HepG2 (cell line): ENCODE measurements around the gene DCDC2C. TPM values are rescaled to one million over a fixed set of nuclear protein-coding genes. Genes with fewer than 3 reads are reported as not detected.

ENCODE experiments used
- GATAD2A ChIP-seq: IDR thresholded peaks from 2 replicates; pipeline ENCODE4 v1.6.1; 2016
- HDAC2 ChIP-seq: sonication (generic); formaldehyde crosslinking; IDR thresholded peaks from 2 replicates; pipeline ENCODE4 v1.4.0; 2020; ENCODE audit warnings: missing genetic modification reagents
- HIVEP1 ChIP-seq: sonication (generic); formaldehyde crosslinking; IDR thresholded peaks from 2 replicates; pipeline ENCODE4 v1.4.0; 2020; ENCODE audit warnings: mild to moderate bottlenecking, missing genetic modification reagents
- MEIS1 ChIP-seq: sonication (generic); formaldehyde crosslinking; IDR thresholded peaks from 2 replicates; pipeline ENCODE4 v1.9.0; 2021; ENCODE audit warnings: mild to moderate bottlenecking, missing genetic modification reagents, moderate library complexity, borderline replicate concordance
- MTA1 ChIP-seq: sonication (generic); formaldehyde crosslinking; IDR thresholded peaks from 2 replicates; pipeline ENCODE4 v1.4.0; 2020; ENCODE audit warnings: missing genetic modification reagents, mild to moderate bottlenecking, borderline replicate concordance
- PCBP1 ChIP-seq: fragments of 200-400 bp; formaldehyde crosslinking; IDR thresholded peaks from 2 replicates; pipeline ENCODE4 v1.6.1; 2017; ENCODE audit warnings: mild to moderate bottlenecking, low read depth, low read length, borderline replicate concordance
- SOX6 ChIP-seq, 2 experiments: fragments of 450-650 bp in 1 of 2; sonication (generic) in 1 of 2; formaldehyde crosslinking in 1 of 2; IDR thresholded peaks; 2 replicates each; pipeline versions ENCODE4 v1.4.0 to v1.6.1; 2017 to 2020; ENCODE audit warnings: antibody characterized with exemption in 1 of 2, mild to moderate bottlenecking in 1 of 2, missing genetic modification reagents in 1 of 2
- TAF1 ChIP-seq: sonication (generic); formaldehyde crosslinking; IDR thresholded peaks from 2 replicates; pipeline ENCODE4 v1.4.0; 2020; ENCODE audit warnings: missing genetic modification reagents
- TGIF2 ChIP-seq: IDR thresholded peaks from 2 replicates; pipeline ENCODE4 v1.6.1; 2016; ENCODE audit warnings: control low read depth, missing compliant biosample characterization
- THRA ChIP-seq: sonication (generic); formaldehyde crosslinking; IDR thresholded peaks from 2 replicates; pipeline ENCODE4 v1.4.0; 2020; ENCODE audit warnings: missing genetic modification reagents, borderline replicate concordance
- ZKSCAN5 ChIP-seq: sonication (generic); formaldehyde crosslinking; IDR thresholded peaks from 2 replicates; pipeline ENCODE4 v1.5.1; 2020; ENCODE audit warnings: mild to moderate bottlenecking, missing genetic modification reagents
- ZNF17 ChIP-seq: sonication (generic); formaldehyde crosslinking; IDR thresholded peaks from 2 replicates; pipeline ENCODE4 v1.5.0; 2020; ENCODE audit warnings: mild to moderate bottlenecking, missing genetic modification reagents
- ZNF431 ChIP-seq: sonication (generic); formaldehyde crosslinking; IDR thresholded peaks from 2 replicates; pipeline ENCODE4 v1.9.0; 2022; ENCODE audit warnings: missing genetic modification reagents, low read depth, mild to moderate bottlenecking, borderline replicate concordance
- ZNF44 ChIP-seq: sonication (generic); formaldehyde crosslinking; IDR thresholded peaks from 2 replicates; pipeline ENCODE4 v1.5.1; 2020; ENCODE audit warnings: mild to moderate bottlenecking, missing genetic modification reagents
- ZNF891 ChIP-seq: sonication (generic); formaldehyde crosslinking; IDR thresholded peaks from 2 replicates; pipeline ENCODE4 v1.5.0; 2020; ENCODE audit warnings: mild to moderate bottlenecking, missing genetic modification reagents
- polyA plus RNA-seq, 8 experiments: library from polyadenylated mRNA; depleted of rRNA in 3 of 8; stranded (reverse) in 7 of 8; unstranded in 1 of 8; fragments of >200 nt; fragmentation: Illumina TruSeq in 4 of 8; extraction: Trizol in 4 of 8; gene quantifications; 2 replicates each; pipeline versions ENCODE4 v1.2.1 to v1.2.3, GENCODE V29; 2011 to 2016; ENCODE audit warnings: low read depth in 4 of 8, missing spikeins in 1 of 8, mixed read lengths in 1 of 8; ENCODE audit not compliant: insufficient read depth in 1 of 8
- total RNA-seq, 5 experiments: library from RNA; depleted of rRNA; stranded (reverse); fragments of >200 nt; fragmentation: Illumina TruSeq; extraction: Trizol; gene quantifications; 2 replicates each; pipeline ENCODE4 v1.2.3, GENCODE V29; 2016; ENCODE audit warnings: low read depth in 1 of 5
- TF ChIP-seq, protein P1 (sequence below): sonication (generic); formaldehyde crosslinking; IDR thresholded peaks from 2 replicates; pipeline ENCODE4 v1.4.0; 2020; ENCODE audit warnings: mild to moderate bottlenecking, missing genetic modification reagents
- TF ChIP-seq, protein P2 (sequence below): sonication (generic); formaldehyde crosslinking; IDR thresholded peaks from 2 replicates; pipeline ENCODE4 v1.8.1; 2022; ENCODE audit warnings: mild to moderate bottlenecking, missing genetic modification reagents
- TF ChIP-seq, protein P3 (sequence below): sonication (generic); formaldehyde crosslinking; IDR thresholded peaks from 2 replicates; pipeline ENCODE4 v1.5.0; 2020; ENCODE audit warnings: missing genetic modification reagents, mild to moderate bottlenecking, borderline replicate concordance
- TF ChIP-seq, protein P4 (sequence below): sonication (generic); formaldehyde crosslinking; IDR thresholded peaks from 2 replicates; pipeline ENCODE4 v1.8.0; 2023; ENCODE audit warnings: mild to moderate bottlenecking, missing genetic modification reagents

DCDC2C gene
- total and polyA plus RNA-seq, 2 of the 13 experiments (the other 11 are each of a cell fraction or from before 2014, with no cell fraction given): not detected

GRCh38 chr2:3656762-3657721 lies 46.3 kb upstream of the DCDC2C start (continued):
- TF ChIP-seq, protein P1, sequence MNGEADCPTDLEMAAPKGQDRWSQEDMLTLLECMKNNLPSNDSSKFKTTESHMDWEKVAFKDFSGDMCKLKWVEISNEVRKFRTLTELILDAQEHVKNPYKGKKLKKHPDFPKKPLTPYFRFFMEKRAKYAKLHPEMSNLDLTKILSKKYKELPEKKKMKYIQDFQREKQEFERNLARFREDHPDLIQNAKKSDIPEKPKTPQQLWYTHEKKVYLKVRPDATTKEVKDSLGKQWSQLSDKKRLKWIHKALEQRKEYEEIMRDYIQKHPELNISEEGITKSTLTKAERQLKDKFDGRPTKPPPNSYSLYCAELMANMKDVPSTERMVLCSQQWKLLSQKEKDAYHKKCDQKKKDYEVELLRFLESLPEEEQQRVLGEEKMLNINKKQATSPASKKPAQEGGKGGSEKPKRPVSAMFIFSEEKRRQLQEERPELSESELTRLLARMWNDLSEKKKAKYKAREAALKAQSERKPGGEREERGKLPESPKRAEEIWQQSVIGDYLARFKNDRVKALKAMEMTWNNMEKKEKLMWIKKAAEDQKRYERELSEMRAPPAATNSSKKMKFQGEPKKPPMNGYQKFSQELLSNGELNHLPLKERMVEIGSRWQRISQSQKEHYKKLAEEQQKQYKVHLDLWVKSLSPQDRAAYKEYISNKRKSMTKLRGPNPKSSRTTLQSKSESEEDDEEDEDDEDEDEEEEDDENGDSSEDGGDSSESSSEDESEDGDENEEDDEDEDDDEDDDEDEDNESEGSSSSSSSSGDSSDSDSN (CRISPR knock-in tag): 0 out of 2 replicates have a peak, but pooled peaks have one; percentile 30
- TF ChIP-seq SOX6 (IDR thresholded peaks at IDR 0.05) (no peak), SOX6 (CRISPR knock-in tag; IDR thresholded peaks at IDR 0.05) (peak; percentile 47), ZNF44 (CRISPR knock-in tag) (no peak), ZKSCAN5 (no peak), MTA1 (CRISPR knock-in tag) (peak; percentile 54; the same call in 1 of the 2 replicates), ZNF17 (CRISPR knock-in tag) (no peak), ZNF431 (CRISPR knock-in tag) (no peak), HIVEP1 (no peak), HDAC2 (CRISPR knock-in tag) (no peak), PCBP1 (peak; percentile 65; the same call in 1 of the 2 replicates), TGIF2 (CRISPR knock-in tag) (peak; percentile 25; the same call in 1 of the 2 replicates), TAF1 (no peak), MEIS1 (CRISPR knock-in tag) (no peak), GATAD2A (CRISPR knock-in tag) (no peak), THRA (peak; percentile 48; the same call in 1 of the 2 replicates), ZNF891 (CRISPR knock-in tag) (peak; percentile 67; the same call in 1 of the 2 replicates)
- TF ChIP-seq, protein P2, sequence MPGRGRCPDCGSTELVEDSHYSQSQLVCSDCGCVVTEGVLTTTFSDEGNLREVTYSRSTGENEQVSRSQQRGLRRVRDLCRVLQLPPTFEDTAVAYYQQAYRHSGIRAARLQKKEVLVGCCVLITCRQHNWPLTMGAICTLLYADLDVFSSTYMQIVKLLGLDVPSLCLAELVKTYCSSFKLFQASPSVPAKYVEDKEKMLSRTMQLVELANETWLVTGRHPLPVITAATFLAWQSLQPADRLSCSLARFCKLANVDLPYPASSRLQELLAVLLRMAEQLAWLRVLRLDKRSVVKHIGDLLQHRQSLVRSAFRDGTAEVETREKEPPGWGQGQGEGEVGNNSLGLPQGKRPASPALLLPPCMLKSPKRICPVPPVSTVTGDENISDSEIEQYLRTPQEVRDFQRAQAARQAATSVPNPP (CRISPR knock-in tag): no peak
- TF ChIP-seq, protein P3, sequence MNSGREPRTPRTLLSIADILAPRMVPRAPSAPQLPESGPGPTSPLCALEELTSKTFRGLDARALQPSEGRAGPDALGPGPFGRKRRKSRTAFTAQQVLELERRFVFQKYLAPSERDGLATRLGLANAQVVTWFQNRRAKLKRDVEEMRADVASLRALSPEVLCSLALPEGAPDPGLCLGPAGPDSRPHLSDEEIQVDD (CRISPR knock-in tag): no peak
- TF ChIP-seq, protein P4, sequence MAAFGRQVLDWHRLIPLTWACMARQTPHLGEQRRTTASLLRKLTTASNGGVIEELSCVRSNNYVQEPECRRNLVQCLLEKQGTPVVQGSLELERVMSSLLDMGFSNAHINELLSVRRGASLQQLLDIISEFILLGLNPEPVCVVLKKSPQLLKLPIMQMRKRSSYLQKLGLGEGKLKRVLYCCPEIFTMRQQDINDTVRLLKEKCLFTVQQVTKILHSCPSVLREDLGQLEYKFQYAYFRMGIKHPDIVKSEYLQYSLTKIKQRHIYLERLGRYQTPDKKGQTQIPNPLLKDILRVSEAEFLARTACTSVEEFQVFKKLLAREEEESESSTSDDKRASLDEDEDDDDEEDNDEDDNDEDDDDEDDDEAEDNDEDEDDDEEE (CRISPR knock-in tag): 0 out of 2 replicates have a peak, but pooled peaks have one; percentile 29
